ENCODE data around the gene ZFAND3.

Gene ZFAND3

DNA sequence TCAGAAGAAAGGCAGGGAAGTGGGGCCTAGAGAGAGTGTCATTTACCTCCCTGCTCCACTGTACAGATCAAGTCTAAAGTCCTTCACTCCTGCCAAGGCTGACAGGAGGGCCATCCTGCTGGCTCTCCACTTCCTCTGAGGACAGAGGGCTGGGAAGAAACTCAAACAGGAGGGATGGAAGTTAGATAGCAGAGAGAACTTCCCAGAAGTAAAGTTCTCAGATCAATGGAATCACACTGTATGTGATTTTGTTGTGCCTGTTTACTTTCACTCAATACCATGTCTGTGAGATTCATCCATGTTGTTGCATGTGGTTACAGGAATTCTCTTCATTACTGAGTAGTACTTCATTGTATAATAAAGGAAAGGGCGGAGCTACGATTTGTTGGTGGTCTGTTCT, 32.3 kb upstream of the ZFAND3 start:
- no peaks in the 10 kb centered on the region for H3K36me3 Mint-ChIP-seq (ENCODE audit: low read depth)
- no peak overlapping the region for H3K27ac Mint-ChIP-seq
- DNase-seq, result no peak
- peaks cover 27% of the 10 kb centered on the region for H3K27me3 Mint-ChIP-seq
- no peak for ATAC-seq
- no peaks in the 10 kb centered on the region for H3K9me3 Mint-ChIP-seq
- no peak overlapping the region for H3K4me3 Mint-ChIP-seq
- peaks cover 23% of the 10 kb centered on the region for H3K4me1 Mint-ChIP-seq

- ATAC-seq (no peak), DNase-seq (no peak)
- peaks cover 20% of the 10 kb centered on the region for H3K27me3 Mint-ChIP-seq
- no peak overlapping the region for H3K4me3 Mint-ChIP-seq
- no peak overlapping the region for H3K27ac Mint-ChIP-seq
- no peaks in the 10 kb centered on the region for H3K9me3 Mint-ChIP-seq
- H3K4me1 Mint-ChIP-seq, result peaks cover 17% of the 10 kb centered on the region
- no peaks in the 10 kb centered on the region for H3K36me3 Mint-ChIP-seq (ENCODE audit: low read depth)
Measured at GRCh38 chr6:37788259-37788658, 31.3 kb upstream of the ZFAND3 start.

DNA sequence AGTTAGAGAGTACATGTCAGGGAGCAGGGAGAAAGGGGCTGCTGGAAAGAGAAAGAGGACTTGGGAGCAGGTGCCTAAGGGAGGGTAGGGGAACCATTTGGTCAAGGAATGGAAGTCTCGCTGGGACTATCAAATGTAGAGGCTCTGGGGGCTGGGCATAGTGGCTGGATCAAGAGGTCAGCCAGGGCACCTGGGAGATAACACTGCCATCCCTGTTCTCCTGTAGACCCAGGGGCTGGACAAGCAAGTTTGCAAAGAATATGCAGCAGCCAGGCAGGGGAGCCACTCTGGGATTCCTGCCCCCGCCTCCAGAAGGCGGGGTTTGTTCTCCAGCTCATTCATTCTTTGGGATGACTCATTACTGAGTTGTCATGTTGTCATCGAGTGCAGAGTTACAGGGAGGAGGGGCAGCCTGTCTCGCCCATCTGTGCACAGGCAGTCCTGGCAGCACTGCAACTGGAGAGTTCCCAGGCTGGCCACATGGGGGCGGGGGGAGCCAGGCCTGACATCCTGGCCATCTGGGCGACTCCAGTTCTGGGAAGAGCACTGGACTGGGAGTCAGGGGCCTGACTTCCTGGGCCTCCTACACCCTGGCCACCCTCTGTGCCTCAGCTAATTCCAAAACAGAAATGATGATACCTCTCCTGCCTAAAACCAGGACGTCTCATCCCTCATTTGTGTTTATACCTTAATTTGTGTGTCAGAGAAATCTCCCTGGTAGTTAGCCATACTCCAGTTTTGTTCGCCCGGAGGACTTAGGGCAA, 28.2 kb upstream of the ZFAND3 start:
- Mint-ChIP-seq H3K4me3 (no peak overlapping the region), H3K27ac (no peak overlapping the region), H3K4me1 (peaks cover 10% of the 10 kb centered on the region), H3K36me3 (ENCODE audit: low read depth) (no peaks in the 10 kb centered on the region), H3K9me3 (no peaks in the 10 kb centered on the region), H3K27me3 (no peaks in the 10 kb centered on the region)
- peak; percentile 88 for DNase-seq
- ATAC-seq, result peak; percentile 100

DNA sequence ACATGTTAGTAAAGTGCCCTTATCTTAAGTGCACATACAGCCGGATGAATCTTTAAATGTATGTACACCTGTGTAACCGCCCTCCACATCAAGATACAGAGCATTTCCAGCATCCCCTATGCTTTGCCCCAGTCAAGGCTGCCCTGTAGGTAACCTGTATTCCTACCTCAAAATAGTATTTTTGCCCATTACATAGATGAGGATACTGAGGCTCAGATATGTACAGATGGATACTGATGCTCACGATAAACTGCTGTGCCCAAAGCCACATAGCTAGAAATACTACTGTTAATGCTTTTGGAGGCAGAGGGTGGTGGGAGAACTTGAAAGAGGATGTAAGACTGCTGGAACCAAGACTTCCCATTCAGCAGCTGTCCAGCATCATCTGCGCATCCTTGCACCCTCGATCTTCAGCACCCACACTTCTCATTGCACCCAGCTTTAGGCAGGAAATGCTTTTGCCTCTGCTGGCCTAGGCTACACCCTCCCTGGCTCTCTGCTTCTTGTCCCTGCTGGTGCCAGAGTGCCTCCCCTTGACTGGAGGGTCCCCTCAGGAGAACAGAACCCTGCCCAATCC, 27.0 kb upstream of the ZFAND3 start:
- no peak for ATAC-seq
- Mint-ChIP-seq H3K27ac (no peak overlapping the region), H3K4me3 (no peak overlapping the region)

DNA sequence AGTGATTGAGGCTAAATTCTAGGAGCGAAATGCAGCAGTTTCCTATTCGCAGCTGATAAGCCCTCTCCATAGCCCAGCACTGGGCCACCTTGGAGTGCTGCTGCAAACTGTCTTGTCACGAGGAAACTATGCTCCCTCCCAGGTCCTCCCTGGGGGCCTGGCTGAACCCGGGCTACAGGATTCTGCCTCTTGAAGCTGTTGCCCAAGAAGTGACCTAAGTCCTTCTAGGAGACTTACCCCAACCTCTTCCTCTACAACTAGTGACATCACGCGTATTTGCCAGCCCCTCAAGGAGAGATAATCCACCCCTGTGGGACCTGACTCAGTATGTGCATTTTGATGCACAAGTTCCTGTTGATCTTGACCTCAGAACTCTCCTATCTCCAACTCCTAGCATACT, 26.5 kb upstream of the ZFAND3 start:
- H3K4me1 Mint-ChIP-seq, result peaks cover 10% of the 10 kb centered on the region
- no peak for DNase-seq
- H3K36me3 Mint-ChIP-seq (ENCODE audit: low read depth), result no peaks in the 10 kb centered on the region
- H3K4me3 Mint-ChIP-seq, result no peak overlapping the region
- H3K9me3 Mint-ChIP-seq, result no peaks in the 10 kb centered on the region
- no peaks in the 10 kb centered on the region for H3K27me3 Mint-ChIP-seq
- H3K27ac Mint-ChIP-seq, result no peak overlapping the region
- ATAC-seq, result no peak

More for the DNA sequence above, 27.0 kb upstream of the ZFAND3 start:
- Mint-ChIP-seq H3K9me3 (no peaks in the 10 kb centered on the region), H3K36me3 (ENCODE audit: low read depth) (no peaks in the 10 kb centered on the region), H3K4me1 (peaks cover 10% of the 10 kb centered on the region), H3K27me3 (no peaks in the 10 kb centered on the region)
- no peak for DNase-seq

DNA sequence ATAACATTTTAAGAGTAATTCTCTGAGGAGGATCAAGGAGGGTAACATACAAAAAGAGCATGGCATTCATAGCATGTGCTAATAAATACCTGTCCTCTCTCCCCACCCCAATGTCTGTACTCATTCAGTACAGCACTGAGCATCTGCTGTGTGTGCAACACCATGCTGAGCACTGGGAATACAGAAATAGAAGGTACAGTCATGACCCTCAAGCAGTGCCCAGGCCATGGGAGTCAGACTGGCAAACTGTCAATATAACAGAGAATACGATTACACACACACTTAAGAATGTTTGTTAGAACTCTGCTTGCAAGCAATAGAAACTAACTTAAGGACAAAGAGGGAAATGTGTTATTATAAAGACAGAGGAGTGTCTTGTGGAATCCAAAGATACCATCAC, 24.7 kb upstream of the ZFAND3 start:
- Mint-ChIP-seq H3K4me3 (no peak overlapping the region), H3K27me3 (no peaks in the 10 kb centered on the region), H3K4me1 (peaks cover 10% of the 10 kb centered on the region), H3K27ac (no peak overlapping the region), H3K9me3 (no peaks in the 10 kb centered on the region), H3K36me3 (ENCODE audit: low read depth) (no peaks in the 10 kb centered on the region)
- DNase-seq (no peak), ATAC-seq (no peak)

DNA sequence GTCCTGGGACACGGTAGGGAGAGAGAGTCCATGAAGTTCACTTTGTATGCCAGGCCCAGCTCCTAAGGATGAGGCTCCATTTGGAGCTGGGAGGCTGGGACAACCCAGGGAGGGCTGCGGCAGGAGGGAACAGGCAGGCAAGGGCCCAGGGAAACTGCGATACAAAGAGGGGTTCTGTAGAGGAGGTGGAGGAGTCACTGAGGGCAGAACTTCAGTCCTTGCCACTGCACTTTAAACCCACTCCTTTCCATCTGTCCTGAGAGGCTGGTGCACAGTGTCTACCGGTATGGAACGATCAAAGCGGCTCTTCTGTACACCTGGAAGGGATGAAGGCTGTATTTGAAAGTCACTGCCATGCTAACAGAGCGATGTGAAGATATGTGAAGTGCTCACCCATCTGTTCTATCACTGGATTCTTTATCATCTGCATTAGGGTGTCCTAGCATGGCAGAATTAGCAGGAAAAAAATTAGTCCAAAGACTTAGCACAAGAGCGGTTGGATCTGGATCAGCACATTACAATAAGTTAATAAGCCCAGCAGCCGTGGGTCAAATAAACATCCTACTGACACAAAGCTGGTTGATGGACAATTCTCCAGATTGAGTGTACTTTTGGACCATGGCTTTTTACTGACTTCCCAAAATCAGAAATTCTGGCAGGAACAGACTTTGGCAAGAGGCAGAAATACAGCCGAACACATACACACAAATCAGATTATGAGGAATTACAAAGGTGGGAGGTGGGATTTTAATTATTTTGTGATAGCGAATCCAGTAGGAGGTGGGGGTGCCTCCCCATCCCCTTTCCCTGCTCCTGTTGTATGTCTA, 20.9 kb upstream of the ZFAND3 start:
- H3K9me3 Mint-ChIP-seq, result no peaks in the 10 kb centered on the region
- no peaks in the 10 kb centered on the region for H3K4me1 Mint-ChIP-seq
- no peak for DNase-seq
- no peak for ATAC-seq
- no peaks in the 10 kb centered on the region for H3K27me3 Mint-ChIP-seq
- H3K4me3 Mint-ChIP-seq, result no peak overlapping the region
- no peaks in the 10 kb centered on the region for H3K36me3 Mint-ChIP-seq (ENCODE audit: low read depth)
- no peak overlapping the region for H3K27ac Mint-ChIP-seq

DNA sequence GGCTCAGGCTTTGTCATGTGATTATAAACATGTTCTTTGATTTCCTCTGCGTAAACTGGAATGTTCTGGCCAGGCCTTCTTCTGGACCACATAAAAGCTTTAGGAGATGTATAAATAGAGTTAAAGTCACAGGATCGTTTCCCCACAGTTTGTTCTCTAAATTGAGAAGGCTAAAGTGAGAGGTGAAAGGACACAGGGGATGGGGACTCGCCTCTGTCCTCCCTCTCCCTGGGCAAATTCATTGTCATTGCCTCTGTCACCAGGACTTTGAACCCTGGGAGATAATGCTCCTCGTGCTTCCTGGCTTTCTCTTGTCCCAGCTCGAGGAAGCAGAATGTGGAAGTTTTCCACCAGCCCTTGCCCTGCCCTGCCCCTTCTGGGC, 20.3 kb upstream of the ZFAND3 start:
- H3K9me3 Mint-ChIP-seq, result no peaks in the 10 kb centered on the region
- no peaks in the 10 kb centered on the region for H3K27me3 Mint-ChIP-seq
- no peak overlapping the region for H3K4me3 Mint-ChIP-seq
- DNase-seq (no peak), ATAC-seq (no peak)
- no peaks in the 10 kb centered on the region for H3K36me3 Mint-ChIP-seq (ENCODE audit: low read depth)
- no peaks in the 10 kb centered on the region for H3K4me1 Mint-ChIP-seq
- H3K27ac Mint-ChIP-seq, result no peak overlapping the region

DNA sequence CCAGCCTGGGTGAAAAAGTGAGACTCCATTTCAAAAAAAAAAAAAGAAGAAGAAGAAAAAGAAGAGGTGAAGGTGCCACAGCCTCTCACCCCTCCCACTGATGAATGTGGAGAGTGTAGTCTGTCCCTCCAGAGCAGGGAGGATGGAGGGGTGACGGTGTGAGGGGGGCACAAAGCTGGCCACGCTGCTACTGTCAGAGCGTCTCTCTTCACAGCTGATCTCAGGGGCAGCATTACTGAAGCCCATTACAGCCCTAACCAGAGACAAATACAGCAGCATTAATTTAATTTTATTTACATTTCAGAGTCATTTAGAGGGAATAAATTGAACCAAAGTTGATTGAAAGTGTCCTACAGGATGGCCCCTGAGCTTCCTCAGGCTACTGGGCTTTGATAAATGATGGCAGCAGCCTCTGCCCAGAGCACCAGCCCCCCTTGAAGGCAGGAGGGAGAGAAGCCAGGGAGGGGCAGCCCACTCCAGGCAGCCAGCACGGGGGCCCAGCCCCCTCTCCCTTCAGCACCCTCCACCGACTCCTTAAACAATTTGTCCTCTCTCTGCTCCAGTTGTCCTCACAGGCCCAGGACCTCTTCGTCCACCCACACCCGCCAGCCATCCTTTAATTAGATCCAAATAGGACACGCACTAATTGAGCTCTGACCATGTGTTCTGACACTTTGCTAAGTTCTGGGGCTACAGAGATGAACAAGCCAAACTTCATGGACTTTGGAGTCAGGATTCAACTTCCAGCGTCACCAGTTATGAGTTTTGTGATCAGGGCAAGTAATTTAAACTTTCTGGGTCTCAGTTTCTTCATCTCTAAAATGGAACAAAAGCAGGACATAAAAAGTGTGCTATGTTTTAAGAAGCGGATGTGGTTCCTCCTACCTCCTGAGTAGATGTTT, 18.6 kb upstream of the ZFAND3 start:
- ATAC-seq (no peak), DNase-seq (no peak)
- Mint-ChIP-seq H3K27me3 (no peaks in the 10 kb centered on the region), H3K4me1 (no peaks in the 10 kb centered on the region), H3K27ac (no peak overlapping the region), H3K4me3 (no peak overlapping the region), H3K9me3 (no peaks in the 10 kb centered on the region), H3K36me3 (ENCODE audit: low read depth) (no peaks in the 10 kb centered on the region)

DNA sequence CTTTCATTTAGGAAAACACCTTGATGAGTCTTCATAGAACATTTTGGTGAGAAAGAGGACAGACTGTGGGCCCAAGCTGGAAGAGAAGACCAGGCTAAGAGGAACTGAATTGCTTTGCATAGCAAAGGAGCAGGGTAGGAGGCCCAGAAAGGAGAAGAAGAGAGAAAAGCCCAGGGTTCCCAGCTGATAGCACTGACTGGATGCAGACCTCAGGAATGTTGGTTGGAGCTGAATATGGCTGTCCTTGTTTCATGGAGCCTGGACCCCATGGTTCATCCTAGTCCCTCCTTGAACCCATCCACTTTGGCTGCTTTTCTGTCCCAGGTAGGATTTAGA, 18.0 kb upstream of the ZFAND3 start:
- Mint-ChIP-seq H3K9me3 (no peaks in the 10 kb centered on the region), H3K36me3 (ENCODE audit: low read depth) (no peaks in the 10 kb centered on the region), H3K4me3 (no peak overlapping the region), H3K27ac (no peak overlapping the region), H3K27me3 (no peaks in the 10 kb centered on the region), H3K4me1 (no peaks in the 10 kb centered on the region)
- DNase-seq, result no peak
- no peak for ATAC-seq

DNA sequence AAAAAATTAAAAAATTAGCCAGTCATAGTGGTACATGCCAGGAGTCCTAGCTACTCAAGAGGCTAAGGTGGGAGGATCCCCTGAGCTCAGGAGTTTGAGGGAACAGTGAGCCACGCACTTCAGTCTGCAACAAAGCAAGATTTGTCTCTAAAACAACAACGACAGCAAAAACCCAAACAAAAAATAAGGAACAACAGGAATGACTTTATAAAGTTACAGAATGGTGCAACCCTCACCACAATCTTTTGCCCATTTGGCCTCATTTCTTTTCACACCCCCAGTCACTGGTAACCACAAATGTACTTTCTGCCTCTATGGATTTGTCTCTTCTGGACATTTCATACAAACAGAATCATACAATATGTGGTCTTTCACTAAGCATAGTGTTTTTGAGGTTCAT, 16.7 kb upstream of the ZFAND3 start:
- DNase-seq (no peak), ATAC-seq (no peak)
- H3K36me3 Mint-ChIP-seq (ENCODE audit: low read depth), result no peaks in the 10 kb centered on the region
- H3K4me3 Mint-ChIP-seq, result no peak overlapping the region
- no peaks in the 10 kb centered on the region for H3K27me3 Mint-ChIP-seq
- no peak overlapping the region for H3K27ac Mint-ChIP-seq
- no peaks in the 10 kb centered on the region for H3K9me3 Mint-ChIP-seq
- no peaks in the 10 kb centered on the region for H3K4me1 Mint-ChIP-seq

DNA sequence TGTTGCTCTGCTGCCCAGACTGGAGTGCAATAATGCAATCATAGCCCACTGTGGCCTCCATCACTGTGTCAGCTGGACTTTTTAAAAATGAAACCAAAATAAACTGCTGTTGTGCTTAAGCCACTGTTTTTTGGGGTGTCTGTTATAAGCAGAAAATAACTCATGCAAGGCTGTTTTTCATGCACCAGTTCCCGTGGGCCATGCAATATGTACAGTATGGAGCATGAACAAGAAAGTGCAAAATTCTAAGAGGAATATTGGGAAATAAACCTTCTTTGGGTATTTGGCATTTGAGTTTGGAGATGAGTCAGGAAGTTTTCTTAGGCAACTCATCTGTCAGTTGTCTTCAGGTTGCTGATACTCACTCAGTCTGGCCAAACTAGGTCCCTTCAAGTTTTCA, 14.9 kb upstream of the ZFAND3 start:
- no peak overlapping the region for H3K4me3 Mint-ChIP-seq
- H3K36me3 Mint-ChIP-seq (ENCODE audit: low read depth), result no peaks in the 10 kb centered on the region
- peaks cover 3% of the 10 kb centered on the region for H3K27me3 Mint-ChIP-seq
- H3K4me1 Mint-ChIP-seq, result no peaks in the 10 kb centered on the region
- ATAC-seq, result no peak
- DNase-seq, result no peak
- H3K9me3 Mint-ChIP-seq, result no peaks in the 10 kb centered on the region
- H3K27ac Mint-ChIP-seq, result no peak overlapping the region

- no peaks in the 10 kb centered on the region for H3K4me1 Mint-ChIP-seq
- no peak overlapping the region for H3K4me3 Mint-ChIP-seq
- H3K36me3 Mint-ChIP-seq (ENCODE audit: low read depth), result no peaks in the 10 kb centered on the region
- no peak for ATAC-seq
- no peak overlapping the region for H3K27ac Mint-ChIP-seq
- no peaks in the 10 kb centered on the region for H3K9me3 Mint-ChIP-seq
- DNase-seq, result no peak
- peaks cover 3% of the 10 kb centered on the region for H3K27me3 Mint-ChIP-seq
Measured at GRCh38 chr6:37806213-37806612, 13.3 kb upstream of the ZFAND3 start.

DNA sequence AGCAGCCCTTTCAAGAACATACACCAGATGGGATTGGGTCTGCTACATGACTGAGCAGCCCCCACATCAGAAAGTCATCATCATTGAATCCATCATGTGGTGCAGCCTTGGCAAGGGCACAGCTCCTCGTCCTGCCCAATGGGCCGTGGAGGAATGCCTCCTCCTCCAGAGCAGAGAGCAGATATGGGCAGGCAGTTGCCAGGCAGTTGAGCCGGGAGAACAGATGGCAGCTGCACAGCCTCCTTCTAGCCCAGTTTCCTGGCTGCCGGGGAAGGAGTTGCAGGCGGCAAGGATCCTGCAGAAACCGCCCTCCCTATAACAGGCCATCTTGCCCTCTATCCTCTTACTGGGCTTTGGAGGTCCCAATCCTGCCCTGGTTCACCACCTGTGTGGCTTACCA, 11.9 kb upstream of the ZFAND3 start:
- no peaks in the 10 kb centered on the region for H3K9me3 Mint-ChIP-seq
- DNase-seq, result no peak
- no peaks in the 10 kb centered on the region for H3K4me1 Mint-ChIP-seq
- no peak overlapping the region for H3K4me3 Mint-ChIP-seq
- H3K27ac Mint-ChIP-seq, result no peak overlapping the region
- H3K36me3 Mint-ChIP-seq (ENCODE audit: low read depth), result no peaks in the 10 kb centered on the region
- peaks cover 3% of the 10 kb centered on the region for H3K27me3 Mint-ChIP-seq
- no peak for ATAC-seq

Measured in activated naive CD8-positive, alpha-beta T cell treated with anti-CD3 and anti-CD28 coated beads, Interleukin-2, amount 50 U/mL, for 24 hours (primary cell).